ENCODE measurements around the gene RASSF3. TPM values are rescaled to one million over a fixed set of nuclear protein-coding genes. Genes with fewer than 3 reads are reported as not detected.

Gene RASSF3
- total and polyA plus RNA-seq, 11 donors, result 32.8 to 116 (median 90.6) TPM

DNA sequence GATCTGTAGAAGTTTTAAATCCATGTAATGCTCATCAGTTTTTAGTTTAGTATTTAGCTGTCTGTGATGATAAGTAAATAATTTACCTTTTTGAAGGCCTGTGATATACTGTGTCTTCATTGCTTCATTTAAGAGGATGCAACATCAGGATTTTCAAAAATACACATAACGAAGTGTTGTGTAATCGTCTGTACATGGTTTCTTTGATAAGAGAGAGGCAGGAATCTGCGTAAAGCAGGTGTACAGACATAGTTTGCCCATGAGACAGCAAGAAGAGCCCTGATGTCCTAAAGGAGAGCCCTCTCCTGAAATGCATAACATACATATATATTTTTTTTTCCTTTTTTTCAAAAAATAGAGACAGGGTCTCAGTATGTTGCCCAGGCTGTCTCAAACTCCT lies 44.8 kb downstream of the RASSF3 start:
- TF ChIP-seq POLR2A (IDR thresholded peaks at IDR 0.05), result no peak
- TF ChIP-seq, protein P1, sequence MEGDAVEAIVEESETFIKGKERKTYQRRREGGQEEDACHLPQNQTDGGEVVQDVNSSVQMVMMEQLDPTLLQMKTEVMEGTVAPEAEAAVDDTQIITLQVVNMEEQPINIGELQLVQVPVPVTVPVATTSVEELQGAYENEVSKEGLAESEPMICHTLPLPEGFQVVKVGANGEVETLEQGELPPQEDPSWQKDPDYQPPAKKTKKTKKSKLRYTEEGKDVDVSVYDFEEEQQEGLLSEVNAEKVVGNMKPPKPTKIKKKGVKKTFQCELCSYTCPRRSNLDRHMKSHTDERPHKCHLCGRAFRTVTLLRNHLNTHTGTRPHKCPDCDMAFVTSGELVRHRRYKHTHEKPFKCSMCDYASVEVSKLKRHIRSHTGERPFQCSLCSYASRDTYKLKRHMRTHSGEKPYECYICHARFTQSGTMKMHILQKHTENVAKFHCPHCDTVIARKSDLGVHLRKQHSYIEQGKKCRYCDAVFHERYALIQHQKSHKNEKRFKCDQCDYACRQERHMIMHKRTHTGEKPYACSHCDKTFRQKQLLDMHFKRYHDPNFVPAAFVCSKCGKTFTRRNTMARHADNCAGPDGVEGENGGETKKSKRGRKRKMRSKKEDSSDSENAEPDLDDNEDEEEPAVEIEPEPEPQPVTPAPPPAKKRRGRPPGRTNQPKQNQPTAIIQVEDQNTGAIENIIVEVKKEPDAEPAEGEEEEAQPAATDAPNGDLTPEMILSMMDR (IDR thresholded peaks at IDR 0.05), result no peak
- 63 to 74% (median 70%) methylated on average over 3 of the region's 3 CpGs for WGBS, 4 donors
- Histone ChIP-seq H3K27me3 (no peaks in the 10 kb centered on the region), H3K4me1 (peaks cover 2 to 78% (median 32%) of the 10 kb centered on the region in 12 donors), H3K27ac (peak overlapping the region in 3 of 12 donors; percentile 11 to 75 (median 28)), H3K36me3 (no peaks in the 10 kb centered on the region), H3K9me3 (no peaks in the 10 kb centered on the region), H3K4me3 (no peak overlapping the region)
- DNase-seq, result no peak
- intact Hi-C loops (cut with DNase I), result loop anchor here in 1 of 10 donors (5.0 kb wide), 1 partner anchor 33 kb away; no protein-coding TSS in a partner anchor
- no peak for ATAC-seq

DNA sequence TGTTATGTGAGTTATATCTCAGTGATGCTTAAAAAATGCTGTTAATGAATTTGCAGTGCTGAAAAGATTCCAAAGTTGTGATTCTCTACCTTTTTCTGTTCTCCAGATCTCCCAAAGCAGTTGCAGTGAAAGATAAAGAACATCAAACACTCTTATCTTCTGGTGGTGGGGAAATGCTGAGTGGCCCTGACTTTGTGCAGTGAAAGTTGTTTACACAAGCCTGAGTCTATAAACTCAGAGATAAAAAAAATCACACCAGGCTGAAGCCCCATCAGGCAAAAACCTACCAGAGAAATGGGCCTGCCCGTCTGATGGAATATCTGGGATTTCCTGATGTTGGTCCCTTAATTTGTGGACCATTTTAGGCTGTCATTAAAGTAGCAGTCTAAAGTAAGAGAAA lies 46.1 kb downstream of the RASSF3 start:
- DNase-seq (no peak), ATAC-seq (no peak)
- Histone ChIP-seq H3K9me3 (no peaks in the 10 kb centered on the region), H3K4me3 (no peak overlapping the region), H3K27ac (peak overlapping the region in 4 of 12 donors; percentile 13 to 75 (median 26)), H3K4me1 (peaks cover 0 to 74% (median 23%) of the 10 kb centered on the region in 12 donors), H3K36me3 (no peaks in the 10 kb centered on the region), H3K27me3 (no peaks in the 10 kb centered on the region)
- 42 to 73% (median 61%) methylated on average over 1 of the region's 1 CpG for WGBS, 4 donors
- TF ChIP-seq POLR2A (IDR thresholded peaks at IDR 0.05), result no peak
- TF ChIP-seq, protein P1 (IDR thresholded peaks at IDR 0.05), result no peak
- intact Hi-C loops (cut with DNase I), result loop anchor here in 1 of 10 donors (5.0 kb wide), 1 partner anchor 34 kb away; no protein-coding TSS in a partner anchor

DNA sequence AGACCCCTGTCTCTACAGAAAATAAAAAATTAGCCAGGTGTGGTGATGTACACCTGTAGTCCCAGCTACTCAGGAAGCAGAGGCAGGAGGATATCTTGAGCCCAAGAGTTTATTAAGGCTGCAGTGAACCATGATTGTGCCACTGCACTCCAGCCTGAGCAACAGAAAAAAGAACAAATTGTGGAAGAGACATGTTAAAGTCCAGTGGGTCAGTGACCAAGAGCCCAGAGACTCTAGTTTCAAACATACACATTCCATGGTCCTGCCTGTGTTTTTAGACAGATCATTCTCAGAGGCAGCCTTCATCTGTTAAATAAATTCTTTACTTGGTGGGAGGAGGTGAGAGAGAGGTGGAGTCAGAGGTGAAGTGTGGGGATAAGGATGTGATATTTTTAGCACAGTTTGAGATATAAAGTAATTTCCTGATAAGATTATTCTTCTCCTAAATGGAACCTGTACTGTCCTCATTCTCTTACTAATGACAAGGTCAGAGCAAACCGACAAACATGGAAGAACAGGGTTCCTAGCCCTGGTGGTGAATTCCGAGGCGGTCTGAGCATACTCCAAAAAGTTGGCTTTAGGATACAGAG lies 48.7 kb downstream of the RASSF3 start:
- Histone ChIP-seq H3K27ac (peak overlapping the region in 11 of 12 donors; percentile 35 to 75 (median 44)), H3K4me1 (peaks cover 0 to 74% (median 22%) of the 10 kb centered on the region in 12 donors), H3K9me3 (no peaks in the 10 kb centered on the region), H3K36me3 (no peaks in the 10 kb centered on the region), H3K27me3 (no peaks in the 10 kb centered on the region), H3K4me3 (no peak overlapping the region)
- peak in 3 of 4 donors; percentile 18 to 58 (median 22) for ATAC-seq
- DNase-seq, result no peak
- no peak for TF ChIP-seq POLR2A (IDR thresholded peaks at IDR 0.05)
- TF ChIP-seq, protein P1 (IDR thresholded peaks at IDR 0.05), result no peak
- intact Hi-C loops (cut with DNase I), result loop anchor here in 1 of 10 donors (5.0 kb wide), 1 partner anchor 37 kb away; no protein-coding TSS in a partner anchor
- 27 to 44% (median 29%) methylated on average over 3 of the region's 3 CpGs for WGBS, 4 donors

DNA sequence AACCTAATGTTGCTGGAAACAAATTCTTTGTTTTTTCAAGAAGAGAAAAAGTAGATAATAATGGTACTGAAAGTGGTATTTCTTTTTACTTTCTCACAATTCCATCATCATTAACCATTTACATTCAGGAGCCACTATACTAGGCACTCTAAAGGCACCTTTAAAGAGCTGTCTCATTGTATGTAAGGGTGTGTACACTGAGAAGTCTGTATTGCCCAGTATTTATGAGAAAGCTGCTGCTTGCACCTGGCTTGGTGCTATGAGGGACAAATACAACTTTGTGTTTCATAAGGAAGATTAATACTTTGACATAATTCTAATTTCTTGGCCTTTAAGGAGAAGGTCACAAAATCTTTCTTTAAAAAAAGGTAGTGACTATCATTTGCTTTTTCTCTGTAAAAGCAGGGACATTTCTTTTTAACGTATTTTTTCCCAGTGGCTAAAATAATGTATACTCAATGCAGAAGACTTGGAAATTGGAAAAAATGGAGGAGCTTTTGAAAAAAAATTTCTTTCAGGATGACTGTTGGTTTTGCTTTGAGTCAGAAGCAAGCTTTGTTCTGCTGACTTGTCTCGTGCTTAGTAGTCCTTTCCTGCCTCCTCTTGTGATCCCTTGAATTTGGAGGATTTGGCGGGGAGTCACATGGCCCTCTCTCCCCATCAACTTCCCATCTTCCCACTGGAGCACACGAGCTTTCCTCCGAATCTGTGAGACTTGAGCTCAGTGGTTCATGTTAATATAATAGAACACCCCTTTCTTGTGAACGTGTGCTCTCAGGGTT lies 50.1 kb downstream of the RASSF3 start:
- DNase-seq (no peak), ATAC-seq (no peak)
- 78 to 83% (median 79%) methylated on average over 6 of the region's 6 CpGs for WGBS, 4 donors
- TF ChIP-seq POLR2A (IDR thresholded peaks at IDR 0.05), result no peak
- TF ChIP-seq, protein P1 (IDR thresholded peaks at IDR 0.05), result no peak
- H3K36me3 ChIP-seq, result no peaks in the 10 kb centered on the region
- H3K27ac ChIP-seq, result peak overlapping the region in 7 of 12 donors; percentile 0 to 28 (median 13)
- peaks cover 0 to 82% (median 28%) of the 10 kb centered on the region in 12 donors for H3K4me1 ChIP-seq
- H3K4me3 ChIP-seq, result no peak overlapping the region
- no peaks in the 10 kb centered on the region for H3K27me3 ChIP-seq
- intact Hi-C loops (cut with DNase I), result no loop called here
- no peaks in the 10 kb centered on the region for H3K9me3 ChIP-seq

All from heart left ventricle (tissue), 16 donors.